ENCODE data around the gene LRRC38.

LRRC38 gene

DNA sequence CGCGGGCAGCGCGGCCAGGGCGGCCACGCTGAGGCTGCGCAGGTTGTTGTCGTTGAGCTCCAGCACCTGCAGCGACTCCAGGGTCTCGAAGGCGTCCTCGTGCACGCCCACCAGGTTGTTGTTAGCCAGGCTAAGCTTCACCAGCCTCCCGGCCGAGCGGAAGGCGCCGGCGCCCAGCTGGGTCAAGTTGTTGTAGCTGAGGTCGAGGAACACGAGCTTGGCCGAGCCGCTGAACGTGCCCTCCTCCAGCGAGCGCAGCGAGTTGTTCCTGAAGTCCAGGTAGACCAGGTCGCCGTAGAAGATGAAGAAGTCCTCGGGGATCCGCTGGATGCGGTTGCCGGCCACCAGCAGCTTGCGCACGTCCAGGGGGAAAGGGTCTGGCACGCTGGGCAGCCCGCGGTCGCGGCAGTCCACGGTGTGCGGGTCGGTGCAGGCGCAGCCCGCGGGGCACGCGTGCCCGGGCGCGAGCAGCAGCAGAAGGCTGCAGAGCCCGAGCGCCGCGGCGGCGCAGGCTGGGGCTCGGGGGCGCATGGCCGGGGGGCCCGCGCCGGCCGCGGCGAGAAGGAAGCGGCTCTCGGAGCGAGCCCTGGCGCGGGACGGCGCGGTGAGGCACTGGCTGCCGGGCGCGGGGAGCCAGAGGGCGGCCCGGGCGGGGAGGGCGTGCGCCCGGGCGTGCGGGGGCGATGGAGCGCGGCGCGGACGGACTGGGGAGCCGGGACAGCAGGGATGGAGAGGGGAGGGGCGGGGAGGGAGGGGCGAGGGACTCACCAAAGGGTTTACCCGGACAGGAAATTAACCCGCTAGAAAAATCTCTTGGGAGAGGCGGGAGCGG lies 524 bp downstream of the LRRC38 start:
- TF ChIP-seq, protein P1, sequence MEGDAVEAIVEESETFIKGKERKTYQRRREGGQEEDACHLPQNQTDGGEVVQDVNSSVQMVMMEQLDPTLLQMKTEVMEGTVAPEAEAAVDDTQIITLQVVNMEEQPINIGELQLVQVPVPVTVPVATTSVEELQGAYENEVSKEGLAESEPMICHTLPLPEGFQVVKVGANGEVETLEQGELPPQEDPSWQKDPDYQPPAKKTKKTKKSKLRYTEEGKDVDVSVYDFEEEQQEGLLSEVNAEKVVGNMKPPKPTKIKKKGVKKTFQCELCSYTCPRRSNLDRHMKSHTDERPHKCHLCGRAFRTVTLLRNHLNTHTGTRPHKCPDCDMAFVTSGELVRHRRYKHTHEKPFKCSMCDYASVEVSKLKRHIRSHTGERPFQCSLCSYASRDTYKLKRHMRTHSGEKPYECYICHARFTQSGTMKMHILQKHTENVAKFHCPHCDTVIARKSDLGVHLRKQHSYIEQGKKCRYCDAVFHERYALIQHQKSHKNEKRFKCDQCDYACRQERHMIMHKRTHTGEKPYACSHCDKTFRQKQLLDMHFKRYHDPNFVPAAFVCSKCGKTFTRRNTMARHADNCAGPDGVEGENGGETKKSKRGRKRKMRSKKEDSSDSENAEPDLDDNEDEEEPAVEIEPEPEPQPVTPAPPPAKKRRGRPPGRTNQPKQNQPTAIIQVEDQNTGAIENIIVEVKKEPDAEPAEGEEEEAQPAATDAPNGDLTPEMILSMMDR (IDR thresholded peaks at IDR 0.05; ENCODE audit: low read depth, low read length) = no peak
- DNase-seq = no peak
- Histone ChIP-seq H3K4me1 (no peaks in the 10 kb centered on the region), H3K4me3 (ENCODE audit: low read depth, low read length) (no peak overlapping the region), H3K9me3 (no peaks in the 10 kb centered on the region), H3K27me3 (0 out of 2 replicates have a peak, but pooled peaks cover 4% of the 10 kb centered on the region), H3K36me3 (no peaks in the 10 kb centered on the region)

DNA sequence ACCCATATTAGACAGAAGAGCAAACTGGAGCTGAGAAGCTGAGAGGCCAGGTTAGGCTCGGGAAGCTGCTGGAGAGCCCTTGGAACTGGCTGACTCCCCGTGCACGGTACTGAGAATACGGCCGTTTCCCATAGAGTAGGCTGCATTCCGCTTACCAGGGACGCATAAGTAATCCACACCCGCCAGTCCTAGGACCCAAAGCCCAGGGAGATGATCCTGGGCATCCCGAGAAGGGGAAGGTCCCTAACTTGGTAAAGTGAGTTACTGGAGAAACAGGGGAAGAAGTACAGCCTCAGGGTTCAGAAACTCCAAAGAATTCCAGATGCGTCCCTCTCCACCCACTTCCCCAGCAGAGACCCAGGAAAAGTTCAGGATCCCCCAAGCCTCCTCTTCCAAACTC lies 1.3 kb downstream of the LRRC38 start:
- Histone ChIP-seq H3K4me3 (ENCODE audit: low read depth, low read length) (no peak overlapping the region), H3K4me1 (no peaks in the 10 kb centered on the region)

GRCh38 chr1:13510499-13510898 lies 3.3 kb downstream of the LRRC38 start:
- H3K4me3 ChIP-seq (ENCODE audit: low read depth, low read length) = no peak overlapping the region
- no peak for DNase-seq
- H3K4me1 ChIP-seq = no peaks in the 10 kb centered on the region
- TF ChIP-seq, protein P1 (IDR thresholded peaks at IDR 0.05; ENCODE audit: low read depth, low read length) = no peak
- H3K36me3 ChIP-seq = no peaks in the 10 kb centered on the region
- 0 out of 2 replicates have a peak, but pooled peaks cover 4% of the 10 kb centered on the region for H3K27me3 ChIP-seq
- no peaks in the 10 kb centered on the region for H3K9me3 ChIP-seq

More for the DNA sequence above, 1.3 kb downstream of the LRRC38 start:
- TF ChIP-seq, protein P1 (IDR thresholded peaks at IDR 0.05; ENCODE audit: low read depth, low read length) = no peak
- DNase-seq = no peak
- Histone ChIP-seq H3K9me3 (no peaks in the 10 kb centered on the region), H3K27me3 (0 out of 2 replicates have a peak, but pooled peaks cover 4% of the 10 kb centered on the region), H3K36me3 (no peaks in the 10 kb centered on the region)

DNA sequence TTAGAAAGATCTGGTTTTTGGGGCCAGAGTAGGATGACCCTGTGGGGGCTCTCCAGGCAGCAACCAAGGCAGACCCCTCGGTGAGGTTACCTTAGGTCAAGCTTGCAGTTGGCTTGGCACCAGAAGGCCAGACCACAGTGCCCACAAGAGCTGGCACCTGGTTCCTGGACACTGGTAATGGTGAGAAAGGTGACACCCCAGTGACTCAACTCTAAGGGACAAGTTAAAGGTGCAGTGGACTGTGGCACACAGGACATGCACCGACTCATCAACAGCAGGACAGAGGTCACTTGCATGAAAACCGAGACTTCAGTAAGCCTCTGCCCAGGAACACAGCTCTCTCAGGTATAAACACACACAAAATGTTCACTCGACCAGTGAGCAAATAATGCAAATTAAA lies 6.7 kb downstream of the LRRC38 start:
- Histone ChIP-seq H3K4me1 (no peaks in the 10 kb centered on the region), H3K9me3 (no peaks in the 10 kb centered on the region), H3K36me3 (no peaks in the 10 kb centered on the region), H3K27me3 (no peaks in the 10 kb centered on the region), H3K4me3 (ENCODE audit: low read depth, low read length) (no peak overlapping the region)
- DNase-seq = no peak
- TF ChIP-seq, protein P1 (IDR thresholded peaks at IDR 0.05; ENCODE audit: low read depth, low read length) = no peak

GRCh38 chr1:13505020-13505419 lies 8.8 kb downstream of the LRRC38 start:
- no peak for DNase-seq
- Histone ChIP-seq H3K36me3 (no peaks in the 10 kb centered on the region), H3K4me3 (ENCODE audit: low read depth, low read length) (no peak overlapping the region), H3K9me3 (no peaks in the 10 kb centered on the region), H3K4me1 (no peaks in the 10 kb centered on the region), H3K27me3 (no peaks in the 10 kb centered on the region)
- TF ChIP-seq, protein P1 (IDR thresholded peaks at IDR 0.05; ENCODE audit: low read depth, low read length) = no peak

GRCh38 chr1:13500806-13501205 lies 13.0 kb downstream of the LRRC38 start:
- TF ChIP-seq, protein P1 (IDR thresholded peaks at IDR 0.05; ENCODE audit: low read depth, low read length) = no peak
- no peak overlapping the region for H3K4me3 ChIP-seq (ENCODE audit: low read depth, low read length)
- H3K36me3 ChIP-seq = no peaks in the 10 kb centered on the region
- no peaks in the 10 kb centered on the region for H3K9me3 ChIP-seq
- H3K4me1 ChIP-seq = no peaks in the 10 kb centered on the region
- no peak for DNase-seq
- H3K27me3 ChIP-seq = no peaks in the 10 kb centered on the region

All from BE2C (cell line).